HepG2 (cell line): ENCODE data around the gene MED1. TPM values are rescaled to one million over a fixed set of nuclear protein-coding genes. Genes with fewer than 3 reads are reported as not detected.

ENCODE experiments used
- ADNP ChIP-seq: sonication (generic); formaldehyde crosslinking; IDR thresholded peaks from 2 replicates; pipeline ENCODE4 v1.4.0; 2020; ENCODE audit warnings: missing genetic modification reagents
- FOXJ3 ChIP-seq: sonication (generic); formaldehyde crosslinking; IDR thresholded peaks from 2 replicates; pipeline ENCODE4 v1.4.0; 2020; ENCODE audit warnings: missing genetic modification reagents, mild to moderate bottlenecking, borderline replicate concordance
- REST ChIP-seq, 2 experiments: IDR thresholded peaks; 2 replicates each; pipeline ENCODE4 v1.6.1; 2011 to 2012; ENCODE audit warnings: low read length in 2 of 2, borderline replicate concordance in 1 of 2, low read depth in 1 of 2, mild to moderate bottlenecking in 1 of 2, moderate library complexity in 1 of 2
- ZNF678 ChIP-seq: sonication (generic); formaldehyde crosslinking; IDR thresholded peaks from 2 replicates; pipeline ENCODE4 v1.4.0; 2020; ENCODE audit warnings: mild to moderate bottlenecking, missing genetic modification reagents
- ZNF75D ChIP-seq: sonication (generic); formaldehyde crosslinking; IDR thresholded peaks from 2 replicates; pipeline ENCODE4 v1.8.1; 2023; ENCODE audit warnings: missing genetic modification reagents, mild to moderate bottlenecking, borderline replicate concordance
- polyA plus RNA-seq, 8 experiments: library from polyadenylated mRNA; depleted of rRNA in 3 of 8; stranded (reverse) in 7 of 8; unstranded in 1 of 8; fragments of >200 nt; fragmentation: Illumina TruSeq in 4 of 8; extraction: Trizol in 4 of 8; gene quantifications; 2 replicates each; pipeline versions ENCODE4 v1.2.1 to v1.2.3, GENCODE V29; 2011 to 2016; ENCODE audit warnings: low read depth in 4 of 8, missing spikeins in 1 of 8, mixed read lengths in 1 of 8; ENCODE audit not compliant: insufficient read depth in 1 of 8
- total RNA-seq, 5 experiments: library from RNA; depleted of rRNA; stranded (reverse); fragments of >200 nt; fragmentation: Illumina TruSeq; extraction: Trizol; gene quantifications; 2 replicates each; pipeline ENCODE4 v1.2.3, GENCODE V29; 2016; ENCODE audit warnings: low read depth in 1 of 5
- TF ChIP-seq, protein P1 (sequence below): sonication (generic); formaldehyde crosslinking; IDR thresholded peaks from 2 replicates; pipeline ENCODE4 v1.8.1; 2022; ENCODE audit warnings: mild to moderate bottlenecking, missing genetic modification reagents

The MED1 gene
- total and polyA plus RNA-seq, 2 of the 13 experiments (the other 11 are each of a cell fraction or from before 2014, with no cell fraction given): 37.5 to 40.1 TPM

DNA sequence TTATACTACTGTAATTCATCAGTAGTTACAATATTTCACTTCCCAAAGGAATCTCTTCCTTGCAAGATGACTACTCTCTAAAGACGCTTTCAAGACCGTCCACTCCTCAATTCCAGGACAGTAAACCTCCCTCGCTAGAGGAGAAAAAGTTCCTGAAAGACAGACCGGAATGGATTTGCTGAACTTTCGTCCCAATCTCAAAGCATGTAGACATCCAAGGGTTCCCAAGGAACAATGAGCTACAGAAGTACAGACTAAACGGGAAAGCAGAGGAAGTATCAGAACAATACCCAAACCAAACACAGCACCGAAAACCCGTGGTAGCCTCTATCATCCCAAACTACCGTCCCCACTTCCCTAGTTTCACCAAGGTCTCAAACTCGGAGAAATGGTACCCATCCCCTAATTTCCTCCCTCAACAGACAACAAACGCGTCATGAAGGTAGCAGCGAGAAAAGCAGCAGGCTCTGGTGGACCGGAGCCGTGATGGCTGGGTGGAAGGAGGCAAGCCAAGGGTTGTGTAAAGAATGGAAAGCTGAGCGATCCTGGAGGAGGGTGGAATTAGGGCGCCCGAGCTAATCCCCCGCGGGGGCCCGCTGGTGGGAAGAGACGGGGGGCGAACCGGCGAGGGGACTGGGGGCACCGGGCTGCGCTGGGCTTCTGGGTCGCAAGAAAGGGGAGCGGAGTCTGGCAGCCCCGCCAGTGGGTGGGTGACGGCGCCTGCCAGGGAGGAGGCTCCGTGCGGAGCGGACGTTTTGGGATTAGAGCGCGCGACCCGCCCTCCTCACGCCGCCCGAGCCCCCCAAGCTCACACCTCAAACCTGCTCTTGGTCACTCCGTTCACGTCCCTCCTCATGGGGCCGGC is 50.3 kb downstream of the MED1 start (continued):
- TF ChIP-seq, protein P1, sequence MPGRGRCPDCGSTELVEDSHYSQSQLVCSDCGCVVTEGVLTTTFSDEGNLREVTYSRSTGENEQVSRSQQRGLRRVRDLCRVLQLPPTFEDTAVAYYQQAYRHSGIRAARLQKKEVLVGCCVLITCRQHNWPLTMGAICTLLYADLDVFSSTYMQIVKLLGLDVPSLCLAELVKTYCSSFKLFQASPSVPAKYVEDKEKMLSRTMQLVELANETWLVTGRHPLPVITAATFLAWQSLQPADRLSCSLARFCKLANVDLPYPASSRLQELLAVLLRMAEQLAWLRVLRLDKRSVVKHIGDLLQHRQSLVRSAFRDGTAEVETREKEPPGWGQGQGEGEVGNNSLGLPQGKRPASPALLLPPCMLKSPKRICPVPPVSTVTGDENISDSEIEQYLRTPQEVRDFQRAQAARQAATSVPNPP (CRISPR knock-in tag): 0 out of 2 replicates have a peak, but pooled peaks have one; percentile 31
- no peak for TF ChIP-seq ZNF75D (CRISPR knock-in tag)
- no peak for TF ChIP-seq ADNP (CRISPR knock-in tag)
- TF ChIP-seq REST (IDR thresholded peaks at IDR 0.05; ENCODE audit: borderline replicate concordance in 1 of 2, low read depth in 1 of 2, low read length in 2 of 2): no peak
- TF ChIP-seq ZNF678: 0 out of 2 replicates have a peak, but pooled peaks have one; percentile 32
- TF ChIP-seq FOXJ3: 0 out of 2 replicates have a peak, but pooled peaks have one; percentile 32
